Measurements from ENCODE around the gene RNF151.

DNA sequence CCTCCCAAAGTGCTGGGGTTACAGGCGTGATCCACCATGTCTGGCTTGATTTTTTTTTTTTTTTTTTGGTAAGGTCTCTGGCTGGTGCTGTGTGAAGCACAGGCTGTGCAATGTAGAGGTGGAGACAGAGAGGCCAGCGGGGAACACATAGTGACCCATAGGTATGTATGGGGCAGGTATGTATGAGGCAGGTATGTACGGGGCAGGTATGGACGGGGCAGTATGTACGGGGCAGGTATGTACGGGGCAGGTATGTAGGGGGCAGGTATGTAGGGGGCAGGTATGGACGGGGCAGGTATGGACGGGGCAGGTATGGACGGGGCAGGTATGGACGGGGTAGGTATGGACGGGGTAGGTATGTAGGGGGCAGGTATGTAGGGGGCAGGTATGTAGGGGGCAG is 17.1 kb upstream of the RNF151 start:
- TF ChIP-seq, protein P1, sequence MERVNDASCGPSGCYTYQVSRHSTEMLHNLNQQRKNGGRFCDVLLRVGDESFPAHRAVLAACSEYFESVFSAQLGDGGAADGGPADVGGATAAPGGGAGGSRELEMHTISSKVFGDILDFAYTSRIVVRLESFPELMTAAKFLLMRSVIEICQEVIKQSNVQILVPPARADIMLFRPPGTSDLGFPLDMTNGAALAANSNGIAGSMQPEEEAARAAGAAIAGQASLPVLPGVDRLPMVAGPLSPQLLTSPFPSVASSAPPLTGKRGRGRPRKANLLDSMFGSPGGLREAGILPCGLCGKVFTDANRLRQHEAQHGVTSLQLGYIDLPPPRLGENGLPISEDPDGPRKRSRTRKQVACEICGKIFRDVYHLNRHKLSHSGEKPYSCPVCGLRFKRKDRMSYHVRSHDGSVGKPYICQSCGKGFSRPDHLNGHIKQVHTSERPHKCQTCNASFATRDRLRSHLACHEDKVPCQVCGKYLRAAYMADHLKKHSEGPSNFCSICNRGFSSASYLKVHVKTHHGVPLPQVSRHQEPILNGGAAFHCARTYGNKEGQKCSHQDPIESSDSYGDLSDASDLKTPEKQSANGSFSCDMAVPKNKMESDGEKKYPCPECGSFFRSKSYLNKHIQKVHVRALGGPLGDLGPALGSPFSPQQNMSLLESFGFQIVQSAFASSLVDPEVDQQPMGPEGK (CRISPR knock-in tag; IDR thresholded peaks at IDR 0.05; ENCODE audit: borderline replicate concordance) = no peak
- TF ChIP-seq SNAI2 (CRISPR knock-in tag; IDR thresholded peaks at IDR 0.05) (no peak), RARB (CRISPR knock-in tag; IDR thresholded peaks at IDR 0.05) (no peak), PPARA (CRISPR knock-in tag; IDR thresholded peaks at IDR 0.05; ENCODE audit: borderline replicate concordance) (no peak), BACH2 (CRISPR knock-in tag; IDR thresholded peaks at IDR 0.05; ENCODE audit: borderline replicate concordance) (no peak), ISL1 (CRISPR knock-in tag; IDR thresholded peaks at IDR 0.05) (no peak), GLIS3 (CRISPR knock-in tag; IDR thresholded peaks at IDR 0.05) (no peak)
- TF ChIP-seq, protein P2, sequence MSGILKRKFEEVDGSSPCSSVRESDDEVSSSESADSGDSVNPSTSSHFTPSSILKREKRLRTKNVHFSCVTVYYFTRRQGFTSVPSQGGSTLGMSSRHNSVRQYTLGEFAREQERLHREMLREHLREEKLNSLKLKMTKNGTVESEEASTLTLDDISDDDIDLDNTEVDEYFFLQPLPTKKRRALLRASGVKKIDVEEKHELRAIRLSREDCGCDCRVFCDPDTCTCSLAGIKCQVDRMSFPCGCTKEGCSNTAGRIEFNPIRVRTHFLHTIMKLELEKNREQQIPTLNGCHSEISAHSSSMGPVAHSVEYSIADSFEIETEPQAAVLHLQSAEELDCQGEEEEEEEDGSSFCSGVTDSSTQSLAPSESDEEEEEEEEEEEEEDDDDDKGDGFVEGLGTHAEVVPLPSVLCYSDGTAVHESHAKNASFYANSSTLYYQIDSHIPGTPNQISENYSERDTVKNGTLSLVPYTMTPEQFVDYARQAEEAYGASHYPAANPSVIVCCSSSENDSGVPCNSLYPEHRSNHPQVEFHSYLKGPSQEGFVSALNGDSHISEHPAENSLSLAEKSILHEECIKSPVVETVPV (CRISPR knock-in tag; IDR thresholded peaks at IDR 0.05) = no peak
- TF ChIP-seq, protein P3, sequence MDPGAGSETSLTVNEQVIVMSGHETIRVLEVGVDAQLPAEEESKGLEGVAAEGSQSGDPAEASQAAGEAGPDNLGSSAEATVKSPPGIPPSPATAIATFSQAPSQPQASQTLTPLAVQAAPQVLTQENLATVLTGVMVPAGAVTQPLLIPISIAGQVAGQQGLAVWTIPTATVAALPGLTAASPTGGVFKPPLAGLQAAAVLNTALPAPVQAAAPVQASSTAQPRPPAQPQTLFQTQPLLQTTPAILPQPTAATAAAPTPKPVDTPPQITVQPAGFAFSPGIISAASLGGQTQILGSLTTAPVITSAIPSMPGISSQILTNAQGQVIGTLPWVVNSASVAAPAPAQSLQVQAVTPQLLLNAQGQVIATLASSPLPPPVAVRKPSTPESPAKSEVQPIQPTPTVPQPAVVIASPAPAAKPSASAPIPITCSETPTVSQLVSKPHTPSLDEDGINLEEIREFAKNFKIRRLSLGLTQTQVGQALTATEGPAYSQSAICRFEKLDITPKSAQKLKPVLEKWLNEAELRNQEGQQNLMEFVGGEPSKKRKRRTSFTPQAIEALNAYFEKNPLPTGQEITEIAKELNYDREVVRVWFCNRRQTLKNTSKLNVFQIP (CRISPR knock-in tag; IDR thresholded peaks at IDR 0.05; ENCODE audit: borderline replicate concordance, low read depth) = no peak
- TF ChIP-seq, protein P4, sequence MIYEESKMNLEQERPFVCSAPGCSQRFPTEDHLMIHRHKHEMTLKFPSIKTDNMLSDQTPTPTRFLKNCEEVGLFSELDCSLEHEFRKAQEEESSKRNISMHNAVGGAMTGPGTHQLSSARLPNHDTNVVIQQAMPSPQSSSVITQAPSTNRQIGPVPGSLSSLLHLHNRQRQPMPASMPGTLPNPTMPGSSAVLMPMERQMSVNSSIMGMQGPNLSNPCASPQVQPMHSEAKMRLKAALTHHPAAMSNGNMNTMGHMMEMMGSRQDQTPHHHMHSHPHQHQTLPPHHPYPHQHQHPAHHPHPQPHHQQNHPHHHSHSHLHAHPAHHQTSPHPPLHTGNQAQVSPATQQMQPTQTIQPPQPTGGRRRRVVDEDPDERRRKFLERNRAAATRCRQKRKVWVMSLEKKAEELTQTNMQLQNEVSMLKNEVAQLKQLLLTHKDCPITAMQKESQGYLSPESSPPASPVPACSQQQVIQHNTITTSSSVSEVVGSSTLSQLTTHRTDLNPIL (CRISPR knock-in tag; IDR thresholded peaks at IDR 0.05; ENCODE audit: low read depth) = no peak

Measured in SK-N-SH treated with all-trans-retinoic acid at 6 μM for 48 hours (cell line).